ENCODE measurements around the gene CACNA1D.

The CACNA1D gene

DNA sequence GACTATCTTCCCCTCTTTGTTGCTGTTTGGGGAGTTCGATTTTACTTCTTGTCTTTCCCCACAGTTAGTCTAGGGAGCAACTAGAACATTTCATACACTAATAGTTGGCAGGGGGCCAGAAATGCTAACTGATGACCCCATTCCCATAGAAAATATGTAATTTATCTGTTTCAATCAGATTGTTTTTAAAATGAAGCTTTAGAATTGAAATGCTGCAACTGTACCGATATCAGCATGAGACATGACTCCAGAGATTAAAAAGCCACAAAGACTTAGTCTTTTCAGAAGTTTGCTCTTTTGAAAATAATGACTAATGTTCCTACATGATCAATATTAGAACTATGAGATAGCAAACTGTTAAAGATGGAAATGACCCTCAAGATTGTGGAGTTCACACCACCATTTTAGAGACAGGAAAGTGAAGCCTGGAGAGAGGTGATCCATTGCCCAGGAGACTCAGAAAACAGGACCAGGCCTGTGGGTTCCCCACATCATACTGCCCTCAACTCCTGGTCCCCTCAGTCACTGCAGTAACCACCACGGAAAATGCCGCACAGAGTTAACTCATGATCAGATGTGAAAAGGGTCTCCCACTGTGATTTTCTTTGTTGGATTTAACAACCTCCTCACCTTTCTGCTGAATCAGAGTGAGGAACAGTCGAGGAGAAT, 221.5 kb downstream of the CACNA1D start:
- no peaks in the 10 kb centered on the region for H3K36me3 Mint-ChIP-seq (ENCODE audit: insufficient read depth)
- H3K27me3 Mint-ChIP-seq = no peaks in the 10 kb centered on the region
- H3K4me3 Mint-ChIP-seq = no peak overlapping the region
- ATAC-seq (replicated peaks; ENCODE audit: extremely low read depth, poor library complexity, severe bottlenecking) (no peak), DNase-seq (ENCODE audit: low spot score in 2 of 2) (no peak)
- H3K9me3 Mint-ChIP-seq = no peaks in the 10 kb centered on the region
- no peak overlapping the region for H3K27ac Mint-ChIP-seq (ENCODE audit: low read depth)
- no peaks in the 10 kb centered on the region for H3K4me1 Mint-ChIP-seq

DNA sequence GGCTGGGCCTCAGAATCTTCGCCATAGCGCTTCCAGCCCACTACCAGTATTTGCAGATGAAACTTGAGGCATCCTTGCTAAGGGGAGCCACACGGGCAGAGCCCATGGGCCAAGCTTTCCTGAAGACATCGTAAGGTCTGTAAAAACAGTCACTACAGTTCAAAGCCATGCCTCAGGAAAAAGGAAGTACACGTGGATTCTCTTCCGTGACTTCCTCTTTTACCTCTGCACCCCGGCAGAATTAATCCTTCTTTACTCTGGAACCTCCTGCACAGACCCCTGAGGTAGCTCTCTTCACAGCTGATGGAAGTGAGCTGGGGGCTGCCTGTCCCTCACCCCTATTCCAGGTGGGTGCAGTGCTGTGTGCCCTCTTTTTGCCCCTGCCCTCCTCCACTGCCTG, 222.6 kb downstream of the CACNA1D start:
- Mint-ChIP-seq H3K27ac (ENCODE audit: low read depth) (no peak overlapping the region), H3K27me3 (no peaks in the 10 kb centered on the region), H3K4me3 (no peak overlapping the region), H3K4me1 (no peaks in the 10 kb centered on the region), H3K36me3 (ENCODE audit: insufficient read depth) (no peaks in the 10 kb centered on the region), H3K9me3 (no peaks in the 10 kb centered on the region)
- DNase-seq (ENCODE audit: low spot score in 2 of 2) (no peak), ATAC-seq (replicated peaks; ENCODE audit: extremely low read depth, poor library complexity, severe bottlenecking) (no peak)

DNA sequence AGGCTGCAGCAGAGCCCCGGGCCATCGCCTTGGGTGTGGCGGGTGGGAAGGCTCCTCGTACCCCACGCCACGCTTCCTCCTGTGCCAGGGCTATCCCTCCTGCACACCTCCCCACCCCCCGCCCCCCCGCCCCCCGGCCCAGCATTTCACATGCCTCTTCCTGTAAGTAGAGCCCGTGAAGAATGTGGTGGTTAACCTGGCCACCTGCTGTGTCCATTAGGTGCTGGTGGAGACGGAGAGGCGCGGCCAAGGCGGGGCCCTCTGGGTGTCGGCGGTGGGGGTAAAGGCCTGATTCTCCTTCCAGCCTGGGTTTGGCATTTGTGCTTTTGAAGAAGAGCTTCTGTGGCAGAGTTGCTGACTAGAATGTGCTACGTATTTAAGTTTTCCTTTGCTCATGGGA, 224.1 kb downstream of the CACNA1D start:
- Mint-ChIP-seq H3K4me1 (no peaks in the 10 kb centered on the region), H3K9me3 (no peaks in the 10 kb centered on the region), H3K27me3 (peaks cover 2% of the 10 kb centered on the region), H3K27ac (ENCODE audit: low read depth) (no peak overlapping the region), H3K4me3 (no peak overlapping the region), H3K36me3 (ENCODE audit: insufficient read depth) (no peaks in the 10 kb centered on the region)
- ATAC-seq (replicated peaks; ENCODE audit: extremely low read depth, poor library complexity, severe bottlenecking) (no peak), DNase-seq (ENCODE audit: low spot score in 2 of 2) (no peak)

DNA sequence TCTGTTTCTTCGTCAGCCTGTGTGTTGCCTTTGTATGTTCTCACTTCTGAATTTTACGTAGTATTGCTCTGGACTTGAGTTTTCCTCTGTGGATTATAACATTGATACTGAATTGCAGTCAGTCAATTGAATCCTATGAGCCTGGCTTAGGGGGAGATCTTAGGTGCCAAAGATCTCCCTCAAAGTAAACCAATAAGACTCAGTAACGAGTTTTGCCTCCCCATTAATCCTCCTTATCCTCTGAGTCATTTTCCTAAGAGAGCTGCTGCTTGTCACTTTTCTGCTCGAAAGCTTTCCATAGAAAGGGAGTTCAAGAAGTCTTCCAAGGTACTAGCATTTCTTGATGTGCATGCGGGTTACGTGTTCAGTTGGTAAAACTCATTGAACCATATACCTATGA, 225.4 kb downstream of the CACNA1D start:
- H3K9me3 Mint-ChIP-seq = no peaks in the 10 kb centered on the region
- no peak for DNase-seq (ENCODE audit: low spot score in 2 of 2)
- no peak overlapping the region for H3K27ac Mint-ChIP-seq (ENCODE audit: low read depth)
- H3K27me3 Mint-ChIP-seq = peaks cover 14% of the 10 kb centered on the region
- no peak overlapping the region for H3K4me3 Mint-ChIP-seq
- H3K4me1 Mint-ChIP-seq = no peaks in the 10 kb centered on the region
- H3K36me3 Mint-ChIP-seq (ENCODE audit: insufficient read depth) = no peaks in the 10 kb centered on the region
- no peak for ATAC-seq (replicated peaks; ENCODE audit: extremely low read depth, poor library complexity, severe bottlenecking)

DNA sequence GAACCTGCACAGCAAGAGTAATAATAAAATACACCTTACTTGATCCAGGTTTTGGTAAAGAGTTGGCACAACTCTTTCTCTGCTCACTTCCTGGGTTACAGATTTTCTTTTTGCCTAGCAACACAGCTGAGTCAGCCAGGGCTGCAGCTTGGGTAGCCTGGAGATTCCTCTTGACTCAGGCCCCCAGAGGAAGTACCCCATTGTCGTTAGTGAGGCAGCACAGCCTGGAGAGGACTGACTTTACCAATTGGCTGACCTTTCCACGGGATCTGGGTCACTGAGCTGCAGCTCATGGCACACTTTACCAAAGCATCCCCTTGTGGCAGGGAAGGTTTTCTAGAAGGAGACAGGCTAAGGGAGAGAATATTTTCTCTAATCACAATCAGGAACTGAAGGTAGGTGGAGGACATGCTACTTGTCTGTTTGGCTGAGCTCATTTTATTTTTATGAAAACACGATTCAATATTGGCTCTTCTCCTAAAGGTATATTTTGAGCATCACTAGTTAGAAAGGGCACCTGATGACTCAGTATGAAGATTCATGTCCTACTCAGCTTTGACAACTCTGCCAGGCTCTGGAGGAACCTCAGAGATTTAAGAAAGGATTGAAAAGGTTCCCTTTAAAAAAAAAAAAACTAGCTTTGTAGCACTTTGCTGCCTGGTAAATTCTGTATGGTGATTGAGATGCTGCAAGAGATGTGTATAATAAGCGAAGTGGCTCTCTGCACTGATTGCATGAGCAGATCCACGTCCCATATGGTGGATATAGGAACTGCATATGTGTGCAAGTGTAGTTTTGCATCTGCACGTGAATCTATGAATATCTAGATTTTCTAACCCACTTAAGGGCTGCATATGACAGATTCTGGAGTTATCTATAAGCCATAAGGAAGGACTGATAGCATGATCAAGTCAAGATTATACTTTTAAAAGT, 227.0 kb downstream of the CACNA1D start:
- Mint-ChIP-seq H3K27me3 (peaks cover 31% of the 10 kb centered on the region), H3K4me3 (no peak overlapping the region), H3K27ac (ENCODE audit: low read depth) (no peak overlapping the region), H3K4me1 (no peaks in the 10 kb centered on the region), H3K9me3 (no peaks in the 10 kb centered on the region), H3K36me3 (ENCODE audit: insufficient read depth) (no peaks in the 10 kb centered on the region)
- ATAC-seq (replicated peaks; ENCODE audit: extremely low read depth, poor library complexity, severe bottlenecking) (no peak), DNase-seq (ENCODE audit: low spot score in 2 of 2) (no peak)

DNA sequence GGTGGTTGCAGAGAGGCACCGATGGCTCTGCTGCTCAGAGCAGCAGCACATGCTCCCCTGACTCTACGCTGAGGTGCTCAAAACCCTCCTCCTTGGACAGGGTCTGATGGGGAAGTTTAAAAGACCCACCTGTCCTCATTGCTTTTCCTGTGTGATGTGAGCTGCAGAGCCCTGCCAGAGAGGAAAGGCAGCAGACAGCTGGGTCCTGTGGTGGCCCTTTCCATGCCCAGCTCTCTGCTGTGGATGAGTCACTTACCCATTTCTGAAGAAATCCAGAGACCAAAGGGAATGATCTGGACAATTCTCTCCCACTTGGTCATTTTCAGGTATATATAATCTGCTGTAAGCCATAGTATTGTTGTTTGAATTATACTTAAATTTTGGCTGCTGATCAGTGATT, 230.2 kb downstream of the CACNA1D start:
- no peak for DNase-seq (ENCODE audit: low spot score in 2 of 2)
- no peak overlapping the region for H3K4me3 Mint-ChIP-seq

DNA sequence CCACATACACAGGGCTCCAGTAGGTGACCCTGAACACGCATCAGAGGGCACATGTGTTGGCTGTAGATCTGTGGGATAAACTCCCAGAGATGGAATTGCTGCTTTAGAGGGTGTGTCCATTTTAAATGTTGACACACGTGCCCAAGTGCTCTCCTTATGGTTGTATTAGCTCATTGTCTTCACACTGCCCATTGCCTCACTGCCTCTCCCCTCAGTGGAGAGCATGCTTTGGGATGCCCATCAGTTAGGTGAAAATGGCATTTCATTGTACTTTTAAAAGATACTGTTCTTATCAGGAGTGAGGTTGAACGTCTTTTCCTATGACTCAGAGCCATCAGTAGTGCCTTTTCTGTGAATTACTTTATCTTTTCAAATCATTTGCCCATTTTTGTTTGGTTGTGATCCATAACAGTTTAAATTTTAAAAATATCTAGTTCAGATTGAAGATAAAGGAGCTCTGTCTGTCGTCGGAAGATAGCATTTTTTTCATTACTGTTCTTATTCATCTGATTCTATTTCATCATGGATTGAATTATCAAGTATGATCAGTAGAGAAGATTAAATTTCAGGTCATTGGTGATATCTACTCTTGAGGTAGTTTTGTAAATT, 231.1 kb downstream of the CACNA1D start:
- no peak overlapping the region for H3K4me3 Mint-ChIP-seq
- no peaks in the 10 kb centered on the region for H3K36me3 Mint-ChIP-seq (ENCODE audit: insufficient read depth)
- H3K27ac Mint-ChIP-seq (ENCODE audit: low read depth) = no peak overlapping the region
- no peaks in the 10 kb centered on the region for H3K9me3 Mint-ChIP-seq
- ATAC-seq (replicated peaks; ENCODE audit: extremely low read depth, poor library complexity, severe bottlenecking) (no peak), DNase-seq (ENCODE audit: low spot score in 2 of 2) (no peak)
- H3K27me3 Mint-ChIP-seq = peaks cover 40% of the 10 kb centered on the region
- H3K4me1 Mint-ChIP-seq = no peaks in the 10 kb centered on the region

More for the DNA sequence above, 230.2 kb downstream of the CACNA1D start:
- Mint-ChIP-seq H3K27ac (ENCODE audit: low read depth) (no peak overlapping the region), H3K4me1 (no peaks in the 10 kb centered on the region), H3K27me3 (peaks cover 40% of the 10 kb centered on the region), H3K9me3 (no peaks in the 10 kb centered on the region), H3K36me3 (ENCODE audit: insufficient read depth) (no peaks in the 10 kb centered on the region)
- ATAC-seq (replicated peaks; ENCODE audit: extremely low read depth, poor library complexity, severe bottlenecking) = no peak

DNA sequence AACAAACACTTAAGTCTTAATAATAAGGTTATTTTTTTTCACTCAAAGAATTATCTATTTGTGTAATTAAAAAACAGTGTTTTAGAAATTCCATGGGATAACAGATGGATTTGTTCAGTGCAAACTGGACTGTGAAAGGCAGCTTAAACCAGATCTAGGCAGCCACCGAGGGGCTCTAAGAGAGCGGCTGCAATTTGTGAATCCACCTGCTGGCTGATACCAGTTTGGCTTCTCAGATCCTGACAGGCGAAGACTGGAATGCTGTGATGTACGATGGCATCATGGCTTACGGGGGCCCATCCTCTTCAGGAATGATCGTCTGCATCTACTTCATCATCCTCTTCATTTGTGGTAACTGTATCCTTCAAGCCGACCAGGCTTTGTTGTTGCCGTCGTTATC, 232.2 kb downstream of the CACNA1D start:
- Mint-ChIP-seq H3K27me3 (peaks cover 40% of the 10 kb centered on the region), H3K36me3 (ENCODE audit: insufficient read depth) (no peaks in the 10 kb centered on the region), H3K9me3 (no peaks in the 10 kb centered on the region), H3K27ac (ENCODE audit: low read depth) (no peak overlapping the region), H3K4me1 (no peaks in the 10 kb centered on the region), H3K4me3 (no peak overlapping the region)
- DNase-seq (ENCODE audit: low spot score in 2 of 2) (no peak), ATAC-seq (replicated peaks; ENCODE audit: extremely low read depth, poor library complexity, severe bottlenecking) (no peak)

DNA sequence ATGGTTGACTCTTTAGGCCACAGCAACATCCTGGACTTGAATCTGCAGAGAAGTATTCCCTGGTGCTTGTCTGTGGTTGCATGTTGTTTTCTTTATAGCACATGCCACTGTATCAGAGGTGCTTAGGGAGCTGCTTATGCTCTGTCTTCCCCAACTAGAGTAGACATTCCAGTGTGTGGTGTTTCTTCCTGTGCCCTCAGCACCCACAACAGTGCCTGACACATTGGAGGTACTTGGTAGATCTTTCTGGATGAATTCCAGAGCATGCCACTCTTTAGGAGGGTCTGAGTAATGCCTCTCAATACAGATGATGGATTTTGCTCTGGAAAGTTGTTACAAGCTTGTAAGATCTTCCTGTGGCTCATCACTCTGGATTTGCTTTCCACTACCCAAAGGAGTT, 234.2 kb downstream of the CACNA1D start:
- Mint-ChIP-seq H3K4me3 (no peak overlapping the region), H3K27ac (ENCODE audit: low read depth) (no peak overlapping the region), H3K4me1 (no peaks in the 10 kb centered on the region), H3K9me3 (no peaks in the 10 kb centered on the region), H3K36me3 (ENCODE audit: insufficient read depth) (no peaks in the 10 kb centered on the region), H3K27me3 (peaks cover 53% of the 10 kb centered on the region)
- no peak for ATAC-seq (replicated peaks; ENCODE audit: extremely low read depth, poor library complexity, severe bottlenecking)
- no peak for DNase-seq (ENCODE audit: low spot score in 2 of 2)

DNA sequence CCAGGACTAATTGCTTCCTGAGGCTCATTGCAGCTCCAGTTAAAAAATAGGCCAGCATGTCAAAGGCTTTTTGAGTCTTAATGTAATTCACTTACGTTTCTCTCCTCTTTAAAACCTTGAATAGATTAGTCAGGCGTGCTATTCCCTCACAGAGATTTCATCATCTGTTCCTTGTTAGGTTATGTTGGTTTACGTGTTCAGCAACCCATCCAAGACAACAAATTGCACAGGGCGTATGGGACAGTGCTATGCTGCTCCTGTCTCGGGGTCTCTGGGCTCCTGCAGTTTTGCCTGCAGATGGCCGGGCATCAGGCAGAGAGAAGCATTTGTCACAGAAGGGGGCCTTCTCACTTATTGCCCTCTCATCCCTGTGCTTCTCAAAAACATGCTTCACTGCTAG, 234.7 kb downstream of the CACNA1D start:
- Mint-ChIP-seq H3K27me3 (peaks cover 49% of the 10 kb centered on the region), H3K9me3 (no peaks in the 10 kb centered on the region), H3K27ac (ENCODE audit: low read depth) (no peak overlapping the region), H3K4me1 (no peaks in the 10 kb centered on the region), H3K4me3 (no peak overlapping the region), H3K36me3 (ENCODE audit: insufficient read depth) (no peaks in the 10 kb centered on the region)
- ATAC-seq (replicated peaks; ENCODE audit: extremely low read depth, poor library complexity, severe bottlenecking) (no peak), DNase-seq (ENCODE audit: low spot score in 2 of 2) (no peak)

DNA sequence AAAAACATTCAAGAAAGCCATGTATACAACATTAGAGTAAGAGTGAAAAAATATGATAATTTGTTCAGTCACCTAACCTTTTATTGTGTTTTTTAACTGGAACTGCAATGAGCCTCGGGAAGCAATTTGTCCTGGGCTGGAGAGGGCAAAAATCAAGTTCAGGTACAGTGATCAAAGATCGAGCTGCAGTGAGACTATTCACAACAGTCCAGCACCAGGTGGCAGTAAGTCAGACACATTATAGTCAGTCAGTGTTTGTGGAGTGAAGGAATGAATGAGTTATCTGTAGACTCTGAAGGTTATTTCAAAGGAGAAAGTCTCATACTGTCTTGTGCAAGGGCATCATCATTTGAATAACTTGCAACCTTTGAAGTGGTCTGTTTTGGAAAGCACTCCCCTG, 235.2 kb downstream of the CACNA1D start:
- H3K9me3 Mint-ChIP-seq = no peaks in the 10 kb centered on the region
- ATAC-seq (replicated peaks; ENCODE audit: extremely low read depth, poor library complexity, severe bottlenecking) = no peak
- no peak overlapping the region for H3K4me3 Mint-ChIP-seq
- no peaks in the 10 kb centered on the region for H3K4me1 Mint-ChIP-seq
- no peak for DNase-seq (ENCODE audit: low spot score in 2 of 2)
- peaks cover 45% of the 10 kb centered on the region for H3K27me3 Mint-ChIP-seq
- H3K27ac Mint-ChIP-seq (ENCODE audit: low read depth) = no peak overlapping the region
- H3K36me3 Mint-ChIP-seq (ENCODE audit: insufficient read depth) = no peaks in the 10 kb centered on the region

DNA sequence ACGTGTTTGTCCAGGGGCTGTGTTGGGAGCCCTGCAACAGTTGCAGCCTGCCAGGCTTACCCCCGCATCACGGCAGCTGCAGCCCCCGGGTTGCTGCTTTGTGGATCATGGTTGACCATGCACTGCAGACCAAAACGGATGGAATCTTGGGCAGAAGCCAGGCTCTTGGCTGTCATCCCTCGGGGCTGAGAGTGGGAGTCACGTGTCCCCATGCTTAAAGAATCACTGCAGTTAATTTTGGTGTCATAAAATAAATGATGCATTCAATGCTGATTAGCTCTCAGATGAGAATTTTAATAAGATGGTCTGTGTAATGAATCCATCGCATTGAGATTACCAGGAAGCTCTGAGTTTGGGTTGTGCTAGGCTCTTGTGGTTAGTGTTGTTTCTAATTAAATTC, 236.2 kb downstream of the CACNA1D start:
- no peak for DNase-seq (ENCODE audit: low spot score in 2 of 2)
- Mint-ChIP-seq H3K4me1 (no peaks in the 10 kb centered on the region), H3K27me3 (peaks cover 36% of the 10 kb centered on the region), H3K9me3 (no peaks in the 10 kb centered on the region), H3K4me3 (no peak overlapping the region), H3K27ac (ENCODE audit: low read depth) (no peak overlapping the region), H3K36me3 (ENCODE audit: insufficient read depth) (no peaks in the 10 kb centered on the region)
- no peak for ATAC-seq (replicated peaks; ENCODE audit: extremely low read depth, poor library complexity, severe bottlenecking)
